IPS-20b (cell line): ENCODE data around the gene FLRT3.

Experiments used
- H3K27ac ChIP-seq: one replicate; pipeline ENCODE4 v1.5.1; 2013; ENCODE audit warnings: low read length
- H3K27me3 ChIP-seq: 2 replicates; pipeline ENCODE4 v1.6.1; 2013; ENCODE audit warnings: mild to moderate bottlenecking, low read length, inconsistent platforms; ENCODE audit not compliant: insufficient read depth
- H3K36me3 ChIP-seq: 2 replicates; pipeline ENCODE4 v1.6.1; 2013; ENCODE audit warnings: low read depth, mild to moderate bottlenecking, inconsistent platforms, low read length, moderate library complexity; ENCODE audit not compliant: insufficient read depth
- H3K4me1 ChIP-seq: 2 replicates; pipeline ENCODE4 v1.6.1; 2013; ENCODE audit warnings: mild to moderate bottlenecking, control low read depth, inconsistent platforms, low read length, moderate library complexity; ENCODE audit not compliant: insufficient read depth
- H3K4me3 ChIP-seq: 2 replicates; pipeline ENCODE4 v1.5.1; 2013; ENCODE audit warnings: mild to moderate bottlenecking, low read length, inconsistent platforms
- H3K9ac ChIP-seq: 2 replicates; pipeline ENCODE4 v1.6.1; 2013; ENCODE audit warnings: low read depth, mild to moderate bottlenecking, inconsistent platforms, low read length, moderate library complexity
- H3K9me3 ChIP-seq: 2 replicates; pipeline ENCODE4 v1.6.1; 2013; ENCODE audit warnings: mild to moderate bottlenecking, low read depth, low read length, inconsistent platforms; ENCODE audit not compliant: insufficient read depth

Gene FLRT3

DNA sequence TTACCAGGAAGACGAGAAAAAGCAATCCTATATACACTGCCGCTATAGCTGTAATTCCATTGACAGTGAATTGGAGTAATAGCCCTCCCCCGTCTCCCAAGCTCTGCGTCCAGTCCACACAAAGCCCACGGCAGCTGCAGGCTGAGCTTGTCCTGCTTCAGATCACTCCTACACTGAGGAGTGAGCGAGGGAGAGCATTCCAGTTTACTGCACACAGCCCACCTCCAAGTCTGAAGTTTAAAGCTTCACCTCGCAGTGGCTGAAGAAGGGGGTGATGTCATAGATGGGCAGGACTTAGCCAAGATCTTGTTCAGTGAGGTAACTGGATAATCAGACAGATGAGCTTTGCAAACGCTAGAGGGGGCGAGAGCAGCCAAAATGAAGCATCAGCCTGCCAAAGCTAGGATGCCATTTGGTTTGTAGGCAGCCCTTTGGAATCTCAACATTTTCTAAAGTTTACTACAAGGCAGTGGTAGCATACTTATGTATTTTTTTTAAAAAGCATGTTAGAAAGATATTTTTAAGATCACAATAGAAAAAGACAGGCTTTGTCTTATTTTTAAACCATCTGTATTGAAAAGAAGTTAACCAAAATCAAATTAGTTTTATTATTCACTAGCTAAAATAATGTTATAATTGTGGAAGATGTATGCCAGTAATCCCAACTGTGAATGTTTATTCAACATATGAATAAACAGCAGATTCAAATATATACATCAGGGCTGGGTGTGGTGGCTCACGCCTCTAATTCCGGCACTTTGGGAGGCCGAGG, at the start of gene FLRT3:
TSS of gene FLRT3 (minus strand) at position 213 of the 772 bp plus-strand sequence. CDS start 10,106 bp downstream, outside the sequence.
- peak within 1 kb of the TSS; percentile 75 for H3K9ac ChIP-seq

DNA sequence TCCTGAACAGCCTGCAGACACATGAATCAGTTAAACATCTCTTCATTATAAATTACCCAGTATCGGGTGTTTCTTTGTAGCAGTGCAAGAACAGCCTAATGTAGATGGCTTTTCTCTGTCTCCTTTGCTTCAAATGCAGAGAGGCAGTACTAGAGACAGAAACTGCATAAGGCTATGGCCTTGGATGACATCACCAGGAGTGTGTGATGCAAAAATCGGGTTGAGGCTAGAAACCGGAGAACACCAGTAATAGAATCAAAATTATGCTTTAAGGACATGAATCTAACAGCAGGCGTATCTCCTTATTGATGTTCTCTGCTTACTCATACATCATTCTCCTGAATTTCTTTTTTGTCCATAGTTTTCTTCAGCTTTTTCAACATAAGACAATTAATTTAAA, 49.3 kb upstream of the FLRT3 start:
- H3K36me3 ChIP-seq, result no peaks in the 10 kb centered on the region
- H3K4me1 ChIP-seq, result peaks cover 7% of the 10 kb centered on the region; the same call in 1 of the 2 replicates
- no peak overlapping the region for H3K27ac ChIP-seq
- no peak overlapping the region for H3K4me3 ChIP-seq
- no peaks in the 10 kb centered on the region for H3K27me3 ChIP-seq
- no peak overlapping the region for H3K9ac ChIP-seq
- no peaks in the 10 kb centered on the region for H3K9me3 ChIP-seq

More for the DNA sequence above, at the start of gene FLRT3:
- Histone ChIP-seq H3K4me3 (peak within 1 kb of the TSS; percentile 73), H3K4me1 (peaks cover 20% of the 10 kb centered on the region), H3K27ac (no peak within 1 kb of the TSS), H3K27me3 (peaks cover 8% of the 10 kb centered on the region; the same call in 1 of the 2 replicates), H3K9me3 (no peaks in the 10 kb centered on the region), H3K36me3 (no peaks in the 10 kb centered on the region)

DNA sequence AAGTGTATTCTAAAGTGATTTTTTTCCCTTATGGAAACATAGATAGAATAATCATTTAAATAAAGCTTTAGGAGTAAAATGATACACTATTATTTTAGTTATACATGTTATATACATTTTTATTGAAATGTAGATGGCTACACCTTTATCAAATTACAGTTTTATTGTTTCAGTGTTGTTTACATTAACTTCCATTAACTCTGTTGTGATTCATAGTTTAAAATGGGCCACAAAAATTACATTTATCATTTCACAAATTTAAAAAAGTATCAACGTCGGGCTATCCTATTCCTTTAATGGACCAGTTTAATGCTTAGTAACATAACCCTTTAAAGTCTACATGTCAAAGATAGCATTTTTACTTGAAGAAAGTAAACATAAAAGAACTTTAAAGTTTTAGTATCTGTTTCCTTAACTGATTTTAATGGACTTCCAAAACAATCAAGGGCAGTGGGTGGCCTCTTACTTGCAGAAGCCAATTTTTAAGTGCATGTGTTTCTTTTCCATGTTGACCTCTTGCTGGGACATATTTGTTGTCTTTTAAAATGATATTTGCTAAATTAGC, 47.8 kb upstream of the FLRT3 start:
- Histone ChIP-seq H3K36me3 (no peaks in the 10 kb centered on the region), H3K27ac (no peak overlapping the region), H3K27me3 (no peaks in the 10 kb centered on the region), H3K4me1 (peaks cover 7% of the 10 kb centered on the region; the same call in 1 of the 2 replicates), H3K9ac (no peak overlapping the region), H3K4me3 (no peak overlapping the region), H3K9me3 (no peaks in the 10 kb centered on the region)

DNA sequence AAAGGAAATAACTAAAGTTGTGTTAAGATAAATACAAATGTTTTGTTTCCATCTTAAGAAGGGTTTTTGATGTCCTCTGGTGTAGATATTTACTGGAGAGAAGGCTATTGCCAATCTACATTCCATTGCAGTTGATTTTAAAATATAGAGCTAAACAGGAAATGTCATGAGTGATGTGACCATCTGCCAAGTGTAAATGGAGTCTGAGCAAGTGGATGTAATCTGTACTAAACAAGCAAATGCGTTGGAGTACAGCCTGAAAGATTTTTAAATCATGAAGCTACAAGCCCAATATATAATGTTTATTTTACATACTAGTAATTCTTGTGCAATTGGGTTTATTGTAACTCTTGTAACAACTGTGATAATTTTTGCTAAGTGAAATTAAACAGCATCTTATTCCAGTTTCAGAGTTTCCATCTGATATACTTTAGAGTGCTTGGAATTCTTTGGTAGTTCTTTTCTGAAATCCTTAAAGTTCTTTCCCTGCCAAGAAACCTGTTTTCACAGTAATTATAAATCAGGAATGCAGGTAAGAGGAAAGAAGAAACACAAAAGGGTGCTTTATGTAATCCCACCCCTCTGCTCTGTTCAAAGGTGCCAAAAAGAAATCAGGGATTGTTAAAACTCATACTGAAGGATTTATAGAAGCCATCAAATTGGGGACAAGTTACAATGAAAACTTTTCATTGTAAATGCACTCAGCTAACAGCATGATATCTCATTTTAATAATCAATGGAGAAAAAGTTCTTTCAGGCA, 47.2 kb upstream of the FLRT3 start:
- peaks cover 7% of the 10 kb centered on the region; the same call in 1 of the 2 replicates for H3K4me1 ChIP-seq
- H3K4me3 ChIP-seq, result no peak overlapping the region
- no peak overlapping the region for H3K27ac ChIP-seq
- H3K9me3 ChIP-seq, result no peaks in the 10 kb centered on the region
- H3K36me3 ChIP-seq, result no peaks in the 10 kb centered on the region
- no peaks in the 10 kb centered on the region for H3K27me3 ChIP-seq
- H3K9ac ChIP-seq, result no peak overlapping the region

DNA sequence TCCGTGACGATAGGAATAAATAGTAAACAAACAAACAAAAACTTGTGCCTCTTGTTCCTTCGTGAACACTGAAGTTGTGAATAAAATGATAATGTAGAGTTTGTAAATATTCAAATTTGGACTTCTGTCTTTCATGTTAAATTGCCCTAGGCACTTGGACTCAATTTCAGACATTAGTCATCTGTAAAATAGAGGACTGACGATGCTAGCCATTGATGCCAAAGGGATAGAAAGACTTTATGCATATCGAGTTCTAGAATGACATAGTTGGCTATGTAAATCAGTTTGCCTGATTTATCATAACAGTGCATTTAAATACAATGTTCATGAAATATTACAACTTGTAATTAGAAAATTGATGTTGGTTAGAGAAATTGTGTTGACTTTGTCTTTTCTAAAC, 45.9 kb upstream of the FLRT3 start:
- Histone ChIP-seq H3K27ac (no peak overlapping the region), H3K4me3 (no peak overlapping the region), H3K4me1 (peaks cover 7% of the 10 kb centered on the region; the same call in 1 of the 2 replicates), H3K36me3 (no peaks in the 10 kb centered on the region), H3K9me3 (no peaks in the 10 kb centered on the region), H3K27me3 (no peaks in the 10 kb centered on the region), H3K9ac (no peak overlapping the region)

DNA sequence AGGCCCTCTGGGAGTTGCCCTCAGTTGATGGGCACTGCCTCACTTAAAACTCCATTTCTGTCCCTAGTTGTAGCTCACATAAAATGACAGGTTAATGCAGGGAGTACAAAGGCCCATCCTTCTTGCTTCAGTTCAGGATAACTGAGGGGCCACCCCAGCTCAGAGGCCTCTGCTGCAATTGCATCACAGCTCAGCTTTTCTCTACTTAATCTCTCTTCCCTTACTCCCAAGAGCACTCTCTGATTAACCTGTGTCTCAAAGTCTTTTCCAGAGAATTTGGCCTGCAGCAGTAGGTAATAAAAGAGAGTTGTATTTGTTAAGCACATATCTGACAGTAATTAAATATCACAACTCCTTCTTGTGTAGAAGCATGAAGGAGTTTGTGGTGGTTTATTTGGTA, 40.9 kb upstream of the FLRT3 start:
- Histone ChIP-seq H3K4me1 (peaks cover 2% of the 10 kb centered on the region; the same call in 1 of the 2 replicates), H3K27ac (no peak overlapping the region), H3K9ac (no peak overlapping the region), H3K36me3 (no peaks in the 10 kb centered on the region), H3K27me3 (no peaks in the 10 kb centered on the region), H3K4me3 (no peak overlapping the region), H3K9me3 (no peaks in the 10 kb centered on the region)

DNA sequence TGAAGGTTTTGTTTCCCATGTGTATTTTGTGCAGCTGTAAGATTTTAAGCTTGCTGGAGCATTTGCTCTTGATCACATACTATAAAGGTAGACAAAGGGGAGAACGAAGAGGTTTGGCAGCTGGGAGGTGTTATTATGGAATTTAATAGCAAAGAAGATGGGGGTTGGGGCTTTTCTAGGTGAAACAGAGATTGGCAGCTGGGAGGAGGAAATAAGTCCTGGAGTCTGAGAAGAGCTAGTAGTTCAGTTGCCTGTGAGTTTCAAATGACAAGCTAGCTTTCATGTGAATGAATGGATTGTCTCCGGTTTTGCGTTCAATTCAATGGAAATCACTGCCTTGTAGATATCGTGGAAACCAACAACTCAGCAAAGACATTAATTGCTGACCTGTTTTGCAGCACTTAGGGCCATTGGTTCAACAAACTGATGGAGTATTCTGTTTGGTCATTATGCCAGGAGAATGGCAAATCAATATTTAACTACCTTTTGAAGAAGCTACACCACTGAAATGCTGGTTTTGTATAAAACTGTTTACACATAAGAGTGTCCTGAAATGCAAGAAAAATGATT, 38.1 kb upstream of the FLRT3 start:
- Histone ChIP-seq H3K27ac (no peak overlapping the region), H3K27me3 (no peaks in the 10 kb centered on the region)

DNA sequence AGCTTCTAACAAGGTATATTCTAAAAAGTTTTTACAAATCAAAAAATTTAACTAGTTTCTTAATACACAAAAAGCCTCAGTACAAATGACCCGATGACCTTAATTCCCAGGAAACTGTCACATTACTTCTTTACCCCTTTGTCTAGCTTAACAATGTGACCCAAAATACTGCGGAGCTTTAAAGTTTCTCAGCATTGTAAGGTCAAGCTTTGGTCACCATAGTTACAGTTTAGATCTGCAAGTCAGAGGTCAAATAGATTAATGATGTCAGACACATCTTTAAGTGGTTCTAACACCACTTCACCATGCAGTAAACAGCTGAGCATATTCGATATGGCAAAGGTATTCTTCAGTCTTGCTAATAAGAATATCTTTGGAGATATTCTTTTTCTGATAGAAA, 36.8 kb upstream of the FLRT3 start:
- Histone ChIP-seq H3K27ac (no peak overlapping the region), H3K4me3 (no peak overlapping the region), H3K9me3 (no peaks in the 10 kb centered on the region), H3K36me3 (no peaks in the 10 kb centered on the region), H3K27me3 (no peaks in the 10 kb centered on the region), H3K4me1 (peaks cover 12% of the 10 kb centered on the region), H3K9ac (no peak overlapping the region)

More for the DNA sequence above, 38.1 kb upstream of the FLRT3 start:
- Histone ChIP-seq H3K4me1 (peaks cover 5% of the 10 kb centered on the region), H3K9me3 (no peaks in the 10 kb centered on the region), H3K36me3 (no peaks in the 10 kb centered on the region), H3K9ac (no peak overlapping the region), H3K4me3 (no peak overlapping the region)

DNA sequence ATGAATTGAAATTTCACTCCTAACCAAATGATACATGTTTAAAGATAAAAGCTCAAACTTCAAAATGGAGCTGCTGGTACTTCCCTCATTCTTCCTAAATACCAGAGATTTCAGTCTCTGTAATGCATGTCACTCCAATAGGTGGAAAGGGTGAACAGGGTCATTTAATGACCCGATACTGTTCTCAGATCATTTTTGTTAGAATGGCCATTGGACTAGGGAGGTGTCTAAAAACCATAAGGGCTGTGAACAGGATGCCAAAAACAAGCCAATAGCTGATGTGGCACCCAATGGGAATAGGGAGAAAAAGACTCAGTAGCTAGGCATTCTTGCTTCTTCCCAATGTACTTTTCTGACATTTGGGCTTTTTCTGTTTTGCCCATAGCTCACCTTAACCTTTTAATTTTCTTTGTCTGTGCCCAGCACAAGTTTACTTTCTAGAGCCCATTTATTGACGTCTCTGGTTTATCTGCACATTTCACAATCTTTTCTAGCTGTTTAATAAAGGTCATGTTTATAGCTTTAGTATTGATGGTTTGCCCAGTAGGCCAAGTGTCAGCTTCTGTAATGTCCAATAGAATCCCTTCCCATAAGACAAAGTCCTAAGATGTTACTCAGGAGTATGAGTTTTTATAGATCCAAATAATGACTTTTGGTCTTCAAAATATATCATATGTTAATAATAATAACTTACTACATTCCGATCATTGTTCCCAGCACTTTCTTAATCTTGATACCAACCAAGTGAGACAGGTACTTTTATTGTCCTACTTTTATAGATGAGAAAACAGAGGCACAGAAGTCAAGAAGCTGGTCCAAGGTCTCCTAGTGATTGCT, 24.3 kb upstream of the FLRT3 start:
- Histone ChIP-seq H3K36me3 (no peaks in the 10 kb centered on the region), H3K27me3 (no peaks in the 10 kb centered on the region), H3K9ac (no peak overlapping the region), H3K4me3 (no peak overlapping the region), H3K9me3 (no peaks in the 10 kb centered on the region), H3K27ac (no peak overlapping the region), H3K4me1 (no peaks in the 10 kb centered on the region)

DNA sequence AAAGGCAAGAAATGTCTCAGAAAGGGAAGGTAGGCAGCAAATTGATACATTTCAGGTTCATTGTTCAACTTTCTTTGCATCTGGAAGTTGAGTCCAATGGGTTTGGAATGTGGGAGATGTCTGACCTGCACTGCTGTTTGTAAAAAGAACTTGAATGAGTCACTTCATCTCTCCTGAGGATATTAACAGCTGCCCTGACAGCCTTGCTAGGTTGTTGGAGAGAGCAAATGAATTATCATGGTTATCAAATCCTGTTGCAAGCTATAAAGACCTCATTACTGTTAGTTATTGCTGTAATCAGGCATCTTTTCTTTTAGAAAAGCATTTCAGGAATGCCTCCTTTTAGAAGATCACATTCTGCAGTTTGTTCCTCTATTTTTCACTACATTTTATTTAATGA, 23.0 kb upstream of the FLRT3 start:
- Histone ChIP-seq H3K27ac (no peak overlapping the region), H3K4me1 (no peaks in the 10 kb centered on the region)

DNA sequence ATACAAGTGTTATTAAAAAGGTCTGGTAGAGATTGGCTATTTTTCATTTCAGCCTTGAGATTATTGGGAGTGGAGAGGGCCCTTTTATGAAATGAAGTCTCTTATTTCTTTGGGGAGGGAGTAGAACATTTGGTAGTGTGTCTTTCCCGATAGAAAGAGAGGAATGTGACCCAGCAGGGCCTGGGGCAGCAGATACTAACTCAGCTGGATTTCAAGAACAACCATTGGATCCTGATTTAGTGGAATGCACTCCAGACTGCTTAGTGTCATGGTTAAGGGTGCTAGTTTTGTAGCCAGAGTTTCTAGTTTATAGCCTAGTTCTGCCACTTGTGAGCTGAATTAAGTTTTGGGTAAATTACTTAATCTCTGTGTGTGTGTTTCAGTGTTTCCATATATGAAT, 18.4 kb upstream of the FLRT3 start:
- no peaks in the 10 kb centered on the region for H3K9me3 ChIP-seq
- H3K27ac ChIP-seq, result no peak overlapping the region
- H3K4me3 ChIP-seq, result no peak overlapping the region

More for the DNA sequence above, 23.0 kb upstream of the FLRT3 start:
- no peak overlapping the region for H3K9ac ChIP-seq
- H3K36me3 ChIP-seq, result no peaks in the 10 kb centered on the region
- H3K4me3 ChIP-seq, result no peak overlapping the region
- no peaks in the 10 kb centered on the region for H3K27me3 ChIP-seq
- no peaks in the 10 kb centered on the region for H3K9me3 ChIP-seq

More for the DNA sequence above, 18.4 kb upstream of the FLRT3 start:
- Histone ChIP-seq H3K36me3 (no peaks in the 10 kb centered on the region), H3K27me3 (no peaks in the 10 kb centered on the region), H3K4me1 (no peaks in the 10 kb centered on the region), H3K9ac (no peak overlapping the region)
